Endothelial cell of umbilical vein (primary cell): ENCODE measurements around the gene PTGDR. TPM values are rescaled to one million over a fixed set of nuclear protein-coding genes. Genes with fewer than 3 reads are reported as not detected.

Experiments
- BruUV-seq: library from RNA; stranded (reverse); fragments of 400-500 nt; replicated peaks from 2 replicates; lab custom pipeline; 2021; lab: Mats Ljungman, UMichigan
- CTCF ChIA-PET: fragments of 300-600, 350-600 bp; sonication (Branson Sonifier 250); formaldehyde crosslinking; loops from one replicate; lab custom pipeline; 2021; ENCODE audit warnings: antibody characterized with exemption, inconsistent platforms; lab: Charles Lee
- POLR2A ChIA-PET: fragments of 300-600, 350-600 bp; sonication (Branson Sonifier 250); formaldehyde crosslinking; loops from one replicate; lab custom pipeline; 2021; ENCODE audit warnings: antibody characterized with exemption, inconsistent platforms; lab: Charles Lee
- DNase-seq: peaks from one replicate; pipeline ENCODE4 v3.0.0-alpha.2; 2011; ENCODE audit warnings: low read depth, low spot score
- FAIRE-seq: peaks from 2 replicates; lab custom pipeline; 2011; peaks lifted over from hg19 to GRCh38; lab: Jason Lieb, UNC
- H2AFZ ChIP-seq: 2 replicates; pipeline ENCODE4 v1.6.0; 2012; ENCODE audit warnings: low read depth, low read length, control low read depth, inconsistent platforms
- H3K27ac ChIP-seq: 2 replicates; pipeline ENCODE4 v1.5.1; 2011; ENCODE audit warnings: low read depth, mild to moderate bottlenecking, control low read depth, low read length, moderate library complexity; ENCODE audit not compliant: insufficient read depth
- H3K27me3 ChIP-seq, 2 experiments: 2 replicates each; pipeline versions ENCODE4 v1.6.0 to v1.6.1; 2011; ENCODE audit warnings: low read length in 2 of 2, mixed read lengths in 1 of 2; ENCODE audit not compliant: control insufficient read depth in 2 of 2, insufficient read depth in 2 of 2
- H3K36me3 ChIP-seq, 2 experiments: 2 replicates in 1 of 2; 3 replicates in 1 of 2; pipeline ENCODE4 v1.5.1; 2011; ENCODE audit warnings: low read length in 2 of 2, mild to moderate bottlenecking in 1 of 2, moderate library complexity in 1 of 2; ENCODE audit not compliant: control insufficient read depth in 2 of 2, insufficient read depth in 2 of 2; ENCODE audit errors: extremely low read depth in 1 of 2
- H3K4me1 ChIP-seq: 3 replicates; pipeline ENCODE4 v1.5.1; 2011; ENCODE audit warnings: mild to moderate bottlenecking, low read length; ENCODE audit not compliant: control insufficient read depth, insufficient read depth; ENCODE audit errors: extremely low read depth
- H3K4me2 ChIP-seq: 2 replicates; pipeline ENCODE4 v1.6.1; 2011; ENCODE audit warnings: low read length, control low read depth, mixed read lengths; ENCODE audit not compliant: insufficient read depth
- H3K4me3 ChIP-seq, 3 experiments: fragments of 200-600 bp in 1 of 3; sonication (generic), shearing (Covaris generic) in 1 of 3; replicated peaks in 1 of 3; 2 replicates each; pipeline ENCODE4 v1.5.1; 2011 to 2016; ENCODE audit warnings: control low read depth in 3 of 3, low read length in 3 of 3, mild to moderate bottlenecking in 2 of 3, inconsistent platforms in 1 of 3, low read depth in 1 of 3, moderate library complexity in 1 of 3; ENCODE audit not compliant: insufficient read depth in 1 of 3
- H3K79me2 ChIP-seq: 2 replicates; pipeline ENCODE4 v1.6.0; 2012; ENCODE audit warnings: low read length, inconsistent platforms; ENCODE audit not compliant: control insufficient read depth, insufficient read depth
- H3K9ac ChIP-seq: replicated peaks from 2 replicates; pipeline ENCODE3; 2011; ENCODE audit warnings: low read length, control low read depth; ENCODE audit not compliant: insufficient read depth; ENCODE audit errors: extremely low read depth
- H3K9me1 ChIP-seq: replicated peaks from 3 replicates; pipeline ENCODE4 v1.6.0; 2011; ENCODE audit warnings: mild to moderate bottlenecking, low read length; ENCODE audit not compliant: control insufficient read depth, insufficient read depth; ENCODE audit errors: extremely low read depth
- H3K9me3 ChIP-seq: replicated peaks from 2 replicates; pipeline ENCODE4 v1.5.1; 2012; ENCODE audit warnings: low read length, inconsistent platforms; ENCODE audit not compliant: control insufficient read depth, insufficient read depth
- H4K20me1 ChIP-seq: replicated peaks from 2 replicates; pipeline ENCODE3; 2011; ENCODE audit warnings: mild to moderate bottlenecking, low read length; ENCODE audit not compliant: control insufficient read depth, insufficient read depth; ENCODE audit errors: extremely low read depth
- EZH2 ChIP-seq: IDR thresholded peaks from 2 replicates; pipeline ENCODE4 v1.6.1; 2012; ENCODE audit warnings: borderline replicate concordance, low read depth, mild to moderate bottlenecking, moderate library complexity, low read length, inconsistent platforms; ENCODE audit not compliant: severe bottlenecking
- FOS ChIP-seq: IDR thresholded peaks from 2 replicates; pipeline ENCODE4 v1.6.1; 2011; ENCODE audit warnings: mild to moderate bottlenecking, low read length, moderate library complexity, borderline replicate concordance; ENCODE audit not compliant: insufficient read depth
- GATA2 ChIP-seq: IDR thresholded peaks from 2 replicates; pipeline ENCODE4 v1.7.0; 2011; ENCODE audit warnings: low read depth, mild to moderate bottlenecking, moderate library complexity, mixed read lengths, low read length; ENCODE audit not compliant: insufficient read length, insufficient read depth
- JUN ChIP-seq: IDR thresholded peaks from 2 replicates; pipeline ENCODE4 v1.6.1; 2011; ENCODE audit warnings: borderline replicate concordance, low read depth; ENCODE audit not compliant: insufficient read length, insufficient read depth
- MYC ChIP-seq: IDR thresholded peaks from one replicate; pipeline ENCODE4 v1.6.1; 2011; ENCODE audit warnings: mild to moderate bottlenecking, low read depth, low read length
- POLR2A ChIP-seq: IDR thresholded peaks from 2 replicates; pipeline ENCODE4 v1.6.1; 2012; ENCODE audit warnings: low read depth, mild to moderate bottlenecking, control low read depth, low read length
- POLR2AphosphoS5 ChIP-seq: IDR thresholded peaks from 2 replicates; pipeline ENCODE4 v1.6.1; 2012; ENCODE audit warnings: low read depth, mild to moderate bottlenecking, control low read depth, low read length, moderate library complexity; ENCODE audit not compliant: insufficient read depth
- dilution Hi-C: fragments of 300-500 bp; cut with MboI; formaldehyde crosslinking; loops from one replicate; pipeline ENCODE4 v1.15.0; 2019; ENCODE audit warnings: low sequenced_read_pairs; ENCODE audit not compliant: extremely low pct_ligation_motif_present
- intact Hi-C: fragments of 100-400 bp; cut with micrococcal nuclease; formaldehyde crosslinking; loops from one replicate; pipeline ENCODE4 v1.10.0; 2022
- polyA plus RNA-seq, 4 experiments: library from polyadenylated mRNA; depleted of rRNA in 3 of 4; stranded (reverse) in 3 of 4; unstranded in 1 of 4; fragments of >200 nt; gene quantifications; 2 replicates each; pipeline versions ENCODE4 v1.2.1 to v1.2.3, GENCODE V29; 2011 to 2012; ENCODE audit warnings: missing spikeins in 1 of 4
- total RNA-seq: library from RNA; stranded (reverse); gene quantifications from 2 replicates; pipeline ENCODE4 v1.2.3, GENCODE V29; 2021
- TF ChIP-seq, protein P1 (sequence below): IDR thresholded peaks from 2 replicates; pipeline ENCODE4 v1.6.1; 2011; ENCODE audit not compliant: insufficient read depth, insufficient read length
- TF ChIP-seq, protein P2 (sequence below), 2 donors: IDR thresholded peaks; 1 replicate in 1 of 2; 2 replicates in 1 of 2; pipeline ENCODE4 v1.5.1; 2011; ENCODE audit warnings: low read length in 2 of 2, mild to moderate bottlenecking in 2 of 2, moderate library complexity in 2 of 2, control low read depth in 1 of 2, inconsistent platforms in 1 of 2, low read depth in 1 of 2; ENCODE audit not compliant: insufficient read depth in 1 of 2; ENCODE audit errors: extremely low read depth in 1 of 2

The PTGDR gene
- total and polyA plus RNA-seq, 2 donors (not counting 3 experiments of a cell fraction or from before 2014, with no cell fraction given), result not detected

GRCh38 chr14:52241087-52241793 is 26.3 kb upstream of the PTGDR start:
- Histone ChIP-seq H3K79me2 (no peaks in the 10 kb centered on the region), H3K4me1 (no peaks in the 10 kb centered on the region), H3K27ac (no peak overlapping the region), H3K4me2 (peak overlapping the region; percentile 35), H3K9ac (no peak overlapping the region), H2AFZ (peak overlapping the region; percentile 70), H3K4me3 (no peak overlapping the region), H4K20me1 (no peaks in the 10 kb centered on the region), H3K27me3 (peaks cover 4 to 10% of the 10 kb centered on the region in 2 experiments), H3K9me1 (no peaks in the 10 kb centered on the region), H3K9me3 (no peaks in the 10 kb centered on the region), H3K36me3 (no peaks in the 10 kb centered on the region)
- intact Hi-C loops (no loop called here), dilution Hi-C loops (no loop called here)
- DNase-seq (no peak), FAIRE-seq (peak; percentile 50)
- BruUV-seq, result no TSS peak
- TF ChIP-seq, protein P1, sequence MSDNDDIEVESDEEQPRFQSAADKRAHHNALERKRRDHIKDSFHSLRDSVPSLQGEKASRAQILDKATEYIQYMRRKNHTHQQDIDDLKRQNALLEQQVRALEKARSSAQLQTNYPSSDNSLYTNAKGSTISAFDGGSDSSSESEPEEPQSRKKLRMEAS, result no peak
- peak; percentile 27 for TF ChIP-seq FOS
- no peak for TF ChIP-seq EZH2
- TF ChIP-seq JUN, result no peak
- no peak for TF ChIP-seq POLR2AphosphoS5
- no peak for TF ChIP-seq MYC
- no peak for TF ChIP-seq GATA2
- TF ChIP-seq, protein P2, sequence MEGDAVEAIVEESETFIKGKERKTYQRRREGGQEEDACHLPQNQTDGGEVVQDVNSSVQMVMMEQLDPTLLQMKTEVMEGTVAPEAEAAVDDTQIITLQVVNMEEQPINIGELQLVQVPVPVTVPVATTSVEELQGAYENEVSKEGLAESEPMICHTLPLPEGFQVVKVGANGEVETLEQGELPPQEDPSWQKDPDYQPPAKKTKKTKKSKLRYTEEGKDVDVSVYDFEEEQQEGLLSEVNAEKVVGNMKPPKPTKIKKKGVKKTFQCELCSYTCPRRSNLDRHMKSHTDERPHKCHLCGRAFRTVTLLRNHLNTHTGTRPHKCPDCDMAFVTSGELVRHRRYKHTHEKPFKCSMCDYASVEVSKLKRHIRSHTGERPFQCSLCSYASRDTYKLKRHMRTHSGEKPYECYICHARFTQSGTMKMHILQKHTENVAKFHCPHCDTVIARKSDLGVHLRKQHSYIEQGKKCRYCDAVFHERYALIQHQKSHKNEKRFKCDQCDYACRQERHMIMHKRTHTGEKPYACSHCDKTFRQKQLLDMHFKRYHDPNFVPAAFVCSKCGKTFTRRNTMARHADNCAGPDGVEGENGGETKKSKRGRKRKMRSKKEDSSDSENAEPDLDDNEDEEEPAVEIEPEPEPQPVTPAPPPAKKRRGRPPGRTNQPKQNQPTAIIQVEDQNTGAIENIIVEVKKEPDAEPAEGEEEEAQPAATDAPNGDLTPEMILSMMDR (IDR thresholded peaks at IDR 0.05; ENCODE audit: extremely low read depth in 1 of 2, insufficient read depth in 1 of 2, low read depth in 1 of 2, low read length in 2 of 2), result no peak
- TF ChIP-seq POLR2A, result no peak
- POLR2A ChIA-PET, result no interaction called here
- CTCF ChIA-PET, result no interaction called here
